Activated naive CD8-positive, alpha-beta T cell treated with anti-CD3 and anti-CD28 coated beads, Interleukin-2, amount 50 U/mL, for 16 hours (primary cell): Measurements from ENCODE around the gene PPP1R15A.
A peak's percentile ranks its signal among the peaks of the same experiment; 100 is the strongest.
"Not testable (repeated sequence)": the region's sequence is repeated elsewhere in the genome, so short reads cannot be mapped to it uniquely, and the experiment has no call there.

Experiments
- DNase-seq: peaks from one replicate; pipeline ENCODE4 v3.0.0-alpha.2; 2020; ENCODE audit warnings: low read depth, low spot score

Gene PPP1R15A

GRCh38 chr19:48859711-48860572 lies 12.3 kb upstream of the PPP1R15A start:
- no peak for DNase-seq

- DNase-seq: no peak
Measured at GRCh38 chr19:48861313-48861712, 10.9 kb upstream of the PPP1R15A start.

GRCh38 chr19:48862827-48863226 lies 9.4 kb upstream of the PPP1R15A start:
- DNase-seq: no peak

- DNase-seq: no peak
Measured at GRCh38 chr19:48866692-48867091, 5.5 kb upstream of the PPP1R15A start.

- no peak for DNase-seq
Measured at GRCh38 chr19:48867123-48867745, 5.0 kb upstream of the PPP1R15A start.

GRCh38 chr19:48867746-48868113 lies 4.5 kb upstream of the PPP1R15A start:
- DNase-seq: no peak

GRCh38 chr19:48868114-48868886 lies 3.9 kb upstream of the PPP1R15A start, which contains the start of gene PLEKHA4:
Gene PLEKHA4, minus strand, starts transcription at chr19:48868617. Its CDS starts 997 bp downstream, at chr19:48867620.
- no peak for DNase-seq

- no peak for DNase-seq
Measured at GRCh38 chr19:48870048-48870447, 2.2 kb upstream of the PPP1R15A start.

- not testable (repeated sequence) for DNase-seq
Measured at GRCh38 chr19:48871471-48872181, 595 bp upstream of the PPP1R15A start.

GRCh38 chr19:48872884-48873475 lies 759 bp downstream of the PPP1R15A start:
- DNase-seq: peak; percentile 59

GRCh38 chr19:48873476-48874302 lies 1.5 kb downstream of the PPP1R15A start:
- no peak for DNase-seq

GRCh38 chr19:48874303-48875135 lies 2.3 kb downstream of the PPP1R15A start:
- no peak for DNase-seq

GRCh38 chr19:48876043-48876981 lies 4.1 kb downstream of the PPP1R15A start:
- DNase-seq: not testable (repeated sequence)

- DNase-seq: no peak
Measured at GRCh38 chr19:48877855-48878195, 5.6 kb downstream of the PPP1R15A start.

- no peak for DNase-seq
Measured at GRCh38 chr19:48878196-48879024, 6.2 kb downstream of the PPP1R15A start.

GRCh38 chr19:48879025-48879637 lies 6.9 kb downstream of the PPP1R15A start:
- DNase-seq: no peak

- DNase-seq: not testable (repeated sequence)
Measured at GRCh38 chr19:48879696-48880095, 7.5 kb downstream of the PPP1R15A start.
